Middle frontal gyrus (tissue), 1 donor: ENCODE data around the gene MCU.
"Not testable (repeated sequence)": the region's sequence is repeated elsewhere in the genome, so short reads cannot be mapped to it uniquely, and the experiment has no call there.

Experiments
- DNase-seq: peaks from one replicate; pipeline ENCODE4 v3.0.0-alpha.2; 2015; ENCODE audit warnings: low spot score; ENCODE audit errors: extremely low spot score

MCU gene, protein sequence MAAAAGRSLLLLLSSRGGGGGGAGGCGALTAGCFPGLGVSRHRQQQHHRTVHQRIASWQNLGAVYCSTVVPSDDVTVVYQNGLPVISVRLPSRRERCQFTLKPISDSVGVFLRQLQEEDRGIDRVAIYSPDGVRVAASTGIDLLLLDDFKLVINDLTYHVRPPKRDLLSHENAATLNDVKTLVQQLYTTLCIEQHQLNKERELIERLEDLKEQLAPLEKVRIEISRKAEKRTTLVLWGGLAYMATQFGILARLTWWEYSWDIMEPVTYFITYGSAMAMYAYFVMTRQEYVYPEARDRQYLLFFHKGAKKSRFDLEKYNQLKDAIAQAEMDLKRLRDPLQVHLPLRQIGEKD

DNA sequence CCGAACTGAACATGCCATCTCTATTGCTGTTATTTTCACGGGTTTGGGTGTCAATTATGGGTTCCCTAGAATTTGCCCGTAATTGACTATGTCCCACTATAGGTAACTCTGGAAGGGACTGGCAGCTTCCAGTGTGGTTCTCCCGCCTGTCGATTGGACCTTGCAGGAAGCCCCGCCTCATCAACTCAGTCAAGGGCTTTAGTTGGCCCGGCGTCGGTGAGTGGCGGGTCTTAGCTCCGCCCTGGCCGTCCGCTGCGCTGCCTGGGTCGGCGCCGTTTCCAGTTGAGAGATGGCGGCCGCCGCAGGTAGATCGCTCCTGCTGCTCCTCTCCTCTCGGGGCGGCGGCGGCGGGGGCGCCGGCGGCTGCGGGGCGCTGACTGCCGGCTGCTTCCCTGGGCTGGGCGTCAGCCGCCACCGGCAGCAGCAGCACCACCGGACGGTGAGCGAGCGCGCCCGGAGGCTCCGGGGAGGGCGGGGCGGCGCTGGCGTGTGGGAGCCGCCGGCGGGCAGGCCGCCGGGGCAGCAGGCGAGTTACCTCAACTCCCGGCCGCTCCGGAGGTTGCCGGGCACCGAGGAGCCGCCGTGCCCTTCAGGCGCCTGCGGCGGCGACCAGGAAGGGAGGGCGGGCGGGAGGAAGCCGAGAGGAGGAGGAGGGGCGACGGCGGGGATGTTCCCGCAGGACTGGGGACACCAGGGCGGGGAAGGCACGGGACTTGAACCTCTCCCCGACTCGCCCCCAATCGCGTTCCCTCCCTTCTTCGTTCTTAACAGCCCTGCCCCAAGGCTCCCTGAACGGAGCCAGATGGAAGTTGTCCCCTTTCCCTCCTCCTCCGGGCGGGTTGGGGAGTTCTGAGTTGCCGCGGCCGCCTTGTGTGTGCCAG, at the start of gene MCU:
TSS of gene MCU (plus strand) at position 281 of the 881 bp plus-strand sequence. CDS start at position 290, 9 bp downstream.
- DNase-seq, result peak; percentile 95

DNA sequence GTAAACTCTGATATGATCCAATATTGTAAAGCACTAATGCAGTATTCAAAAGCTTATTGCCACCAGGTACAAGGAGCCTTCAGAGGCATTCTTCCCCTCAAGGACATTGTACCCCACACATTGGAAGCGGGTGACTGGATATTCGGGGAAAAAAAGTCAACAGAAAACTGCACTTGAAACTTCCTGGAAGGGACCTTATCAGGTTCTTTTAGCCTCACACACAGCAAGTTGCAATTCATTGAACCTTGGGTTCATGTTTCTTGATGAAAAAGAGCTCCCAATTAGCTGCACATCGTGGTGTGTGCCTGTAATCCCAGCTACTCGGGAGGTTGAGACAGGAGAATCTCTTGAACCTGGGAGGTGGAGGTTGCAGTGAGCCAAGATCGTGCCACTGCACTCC, 49.6 kb upstream of the MCU start:
- DNase-seq, result no peak

- no peak for DNase-seq
Measured at GRCh38 chr10:72645263-72645858, 46.6 kb upstream of the MCU start.

DNA sequence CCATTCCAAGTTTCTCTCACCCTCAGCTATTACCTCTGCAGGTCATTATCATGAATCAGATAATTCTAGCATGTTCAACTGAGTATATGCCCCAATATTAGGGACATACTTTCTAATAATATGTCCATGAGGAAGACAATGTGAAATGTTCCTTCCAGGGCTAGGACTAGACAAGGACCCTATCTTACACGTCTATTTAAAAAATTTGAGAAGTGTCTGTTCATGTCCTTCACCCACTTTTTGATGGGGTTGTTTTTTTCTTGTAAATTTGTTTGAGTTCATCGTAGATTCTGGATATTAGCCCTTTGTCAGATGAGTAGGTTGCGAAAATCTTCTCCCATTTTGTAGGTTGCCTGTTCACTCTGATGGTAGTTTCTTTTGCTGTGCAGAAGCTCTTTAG, 45.0 kb upstream of the MCU start:
- DNase-seq, result not testable (repeated sequence)

GRCh38 chr10:72648301-72648700, 43.6 kb upstream of the MCU start:
- DNase-seq, result no peak

DNA sequence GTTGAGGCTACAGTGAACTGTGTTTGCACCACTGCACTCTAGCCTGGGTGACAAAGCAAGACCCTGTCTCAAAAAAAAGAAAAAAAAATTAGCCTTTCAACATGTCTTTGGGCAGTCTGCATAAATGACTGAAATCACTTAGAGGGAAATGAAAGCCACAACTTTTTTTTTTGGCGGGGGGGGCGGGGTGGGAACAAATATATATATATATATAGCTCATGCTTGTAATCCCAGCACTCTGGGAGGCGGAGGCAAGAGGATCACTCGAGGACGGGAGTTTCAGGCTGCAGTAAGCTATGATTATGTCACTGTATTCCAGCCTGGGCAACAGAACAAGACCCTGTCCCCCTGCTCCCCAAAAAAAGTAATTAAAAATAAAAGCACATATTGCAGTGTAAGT, 42.7 kb upstream of the MCU start:
- DNase-seq, result no peak

GRCh38 chr10:72653383-72654096, 38.4 kb upstream of the MCU start:
- no peak for DNase-seq

GRCh38 chr10:72654720-72655119, 37.2 kb upstream of the MCU start:
- DNase-seq, result no peak

GRCh38 chr10:72658696-72659400, 33.1 kb upstream of the MCU start:
- no peak for DNase-seq

GRCh38 chr10:72659694-72660093, 32.2 kb upstream of the MCU start:
- no peak for DNase-seq

DNA sequence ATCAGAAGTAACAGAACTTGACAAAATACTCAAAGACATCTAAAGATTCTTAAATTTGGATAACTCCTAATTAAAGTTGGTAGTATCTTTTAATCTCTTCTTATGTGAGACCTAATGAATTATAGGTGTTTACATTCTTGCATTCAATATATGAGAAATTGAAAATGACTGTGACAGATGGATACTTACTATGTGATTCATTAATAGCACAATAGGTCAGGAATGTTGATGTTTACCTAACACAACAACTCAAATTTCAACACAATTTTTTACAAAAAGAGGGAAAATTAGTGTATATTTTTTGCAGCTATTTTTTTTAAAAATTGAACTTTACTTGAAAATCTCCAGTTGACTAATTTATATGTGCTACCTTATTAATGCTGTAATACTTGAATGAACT, 31.7 kb upstream of the MCU start:
- DNase-seq, result no peak

- DNase-seq, result no peak
Measured at GRCh38 chr10:72661431-72661830, 30.5 kb upstream of the MCU start.

GRCh38 chr10:72663971-72664370, 28.0 kb upstream of the MCU start:
- no peak for DNase-seq

DNA sequence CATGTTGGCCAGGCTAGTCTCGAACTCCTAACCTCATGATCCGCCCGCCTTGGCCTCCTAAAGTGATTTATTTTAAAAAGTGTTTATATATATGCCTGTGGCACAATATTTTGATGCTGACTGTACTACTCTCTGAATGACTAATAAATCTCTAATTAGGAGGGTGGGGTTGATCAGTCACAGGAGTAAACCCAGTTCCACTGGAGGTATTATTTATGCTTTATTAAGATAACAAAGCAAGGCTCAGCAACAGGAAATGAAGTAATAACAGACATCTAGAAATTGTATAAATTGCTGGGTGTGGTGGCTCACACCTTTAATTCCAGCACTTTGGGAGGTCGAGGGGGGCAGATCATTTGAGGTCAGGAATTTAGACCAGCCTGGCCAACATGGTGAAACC, 26.0 kb upstream of the MCU start:
- no peak for DNase-seq

- DNase-seq, result no peak
Measured at GRCh38 chr10:72667207-72667864, 24.6 kb upstream of the MCU start.

DNA sequence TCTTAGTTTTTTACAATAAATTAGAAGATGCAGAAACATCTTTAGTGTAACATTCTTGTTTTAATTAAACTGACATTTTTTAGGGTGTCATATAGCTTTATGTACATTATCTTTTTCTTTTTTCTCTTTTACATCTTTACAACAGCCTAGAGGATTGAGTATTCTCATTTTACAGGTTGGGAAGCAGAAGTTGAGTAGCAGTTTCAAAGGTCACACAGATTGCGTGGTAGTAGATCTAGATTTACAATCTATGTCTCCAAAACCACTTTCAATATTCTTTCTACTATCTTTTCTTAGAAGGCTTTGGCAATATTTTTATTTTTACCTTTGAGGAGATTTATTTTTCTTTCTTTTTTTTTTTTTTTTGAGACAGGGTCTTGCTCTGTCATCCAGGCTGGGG, 18.7 kb upstream of the MCU start:
- no peak for DNase-seq

DNA sequence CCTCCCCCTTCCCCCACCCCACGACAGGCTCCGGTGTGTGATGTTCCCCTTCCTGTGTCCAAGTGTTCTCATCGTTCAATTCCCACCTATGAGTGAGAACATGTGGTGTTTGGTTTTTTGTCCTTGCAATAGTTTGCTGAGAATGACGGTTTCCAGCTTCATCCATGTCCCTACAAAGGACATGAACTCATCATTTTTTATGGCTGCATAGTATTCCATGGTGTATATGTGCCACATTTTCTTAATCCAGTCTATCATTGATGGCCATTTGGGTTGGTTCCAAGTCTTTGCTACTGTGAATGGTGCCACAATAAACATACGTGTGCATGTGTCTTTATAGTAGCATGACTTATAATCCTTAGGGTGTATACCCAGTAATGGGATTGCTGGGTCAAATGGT, 17.8 kb upstream of the MCU start:
- not testable (repeated sequence) for DNase-seq

GRCh38 chr10:72679838-72680241, 12.1 kb upstream of the MCU start:
- no peak for DNase-seq

- no peak for DNase-seq
Measured at GRCh38 chr10:72682638-72683037, 9.3 kb upstream of the MCU start.

DNA sequence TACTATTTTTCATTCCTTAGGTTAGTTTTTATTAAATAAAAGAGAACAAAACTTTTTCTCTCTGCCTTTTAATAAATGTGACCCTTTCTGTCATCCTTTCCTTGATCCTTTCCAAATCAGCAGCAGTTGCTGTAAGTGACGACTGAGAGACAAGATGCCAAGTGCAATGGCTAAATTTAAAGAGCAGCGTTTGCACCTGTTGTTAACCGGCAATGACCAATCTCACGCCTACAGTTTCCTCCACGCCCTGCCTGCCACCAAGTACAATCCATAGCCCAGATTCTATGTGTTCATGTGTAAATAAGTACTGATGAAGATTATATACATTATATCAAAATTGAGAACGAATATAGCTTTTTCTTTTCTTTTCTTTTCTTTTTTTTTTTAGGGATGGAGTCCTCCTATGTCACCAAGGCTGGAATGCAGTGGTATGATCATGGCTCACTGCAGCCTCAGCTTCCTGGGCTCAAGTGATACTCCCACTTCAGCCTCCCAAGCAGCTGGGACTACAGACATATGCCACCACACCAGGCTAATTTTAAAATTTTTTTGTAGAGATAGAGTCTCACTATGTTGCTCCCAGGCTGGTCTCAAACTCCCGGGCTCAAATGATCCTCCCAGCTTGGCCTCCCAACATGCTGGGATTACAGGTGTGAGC, 6.5 kb upstream of the MCU start:
- DNase-seq, result no peak
